ENCODE results near the gene JMJD8.

JMJD8 gene

DNA sequence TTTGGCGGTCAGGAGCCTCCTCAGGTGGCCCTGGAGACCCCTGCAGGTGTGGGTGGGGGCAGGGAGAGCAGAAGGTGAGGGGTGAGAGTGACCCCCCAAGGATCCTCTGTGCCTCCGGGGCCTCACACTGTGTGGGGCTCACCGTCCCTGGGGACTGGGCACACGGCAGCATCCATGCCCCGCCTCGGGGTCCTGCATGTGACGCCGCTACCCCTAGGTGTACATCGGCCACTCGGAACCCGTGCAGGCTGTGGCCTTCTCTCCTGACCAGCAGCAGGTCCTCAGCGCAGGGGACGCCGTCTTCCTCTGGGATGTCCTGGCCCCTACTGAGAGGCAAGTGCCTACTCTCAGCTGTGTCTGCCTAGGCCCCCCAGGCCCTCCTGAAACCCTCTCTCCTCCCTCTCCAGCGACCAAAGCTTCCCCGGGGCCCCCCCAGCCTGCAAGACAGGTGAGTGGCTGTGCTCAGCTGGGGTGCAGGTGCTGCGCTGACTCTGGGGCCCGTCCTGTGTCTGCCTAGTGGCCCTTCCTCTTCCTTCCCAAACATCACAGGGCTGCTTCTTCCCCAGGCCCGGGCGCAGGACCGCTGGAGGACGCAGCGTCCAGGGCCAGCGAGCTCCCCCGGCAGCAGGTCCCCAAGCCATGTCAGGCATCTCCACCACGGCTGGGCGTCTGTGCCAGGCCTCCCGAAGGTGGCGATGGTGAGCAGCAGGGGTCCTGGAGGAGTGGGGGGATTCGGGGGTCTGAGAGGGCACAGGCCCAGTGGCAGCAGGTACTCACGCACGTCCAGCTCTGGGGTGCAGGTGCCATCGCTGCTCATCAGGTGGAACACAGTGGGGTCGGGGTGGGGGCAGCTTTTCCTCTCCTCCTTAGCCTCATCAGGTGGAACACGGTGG, 25.2 kb downstream of the JMJD8 start:
- no peak for DNase-seq

DNA sequence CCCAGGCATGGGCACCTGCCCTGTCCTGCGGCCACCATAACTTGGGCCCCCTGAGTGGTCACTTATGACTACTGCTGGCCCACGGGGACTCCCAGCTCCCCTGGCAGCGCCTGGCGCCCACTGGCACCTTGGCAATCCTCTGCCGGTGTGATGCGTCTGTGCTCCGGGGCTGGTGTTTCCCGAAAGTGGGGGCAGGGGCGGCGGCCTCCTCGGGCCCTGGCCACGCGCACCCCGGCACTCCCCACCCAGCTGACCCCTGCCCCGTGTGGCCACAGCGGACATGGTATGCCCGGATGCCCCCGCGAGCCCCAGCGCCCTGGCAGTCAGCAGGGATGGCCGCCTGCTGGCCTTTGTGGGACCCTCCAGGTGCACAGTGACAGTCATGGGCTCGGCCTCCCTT, 26.6 kb downstream of the JMJD8 start:
- DNase-seq = no peak

DNA sequence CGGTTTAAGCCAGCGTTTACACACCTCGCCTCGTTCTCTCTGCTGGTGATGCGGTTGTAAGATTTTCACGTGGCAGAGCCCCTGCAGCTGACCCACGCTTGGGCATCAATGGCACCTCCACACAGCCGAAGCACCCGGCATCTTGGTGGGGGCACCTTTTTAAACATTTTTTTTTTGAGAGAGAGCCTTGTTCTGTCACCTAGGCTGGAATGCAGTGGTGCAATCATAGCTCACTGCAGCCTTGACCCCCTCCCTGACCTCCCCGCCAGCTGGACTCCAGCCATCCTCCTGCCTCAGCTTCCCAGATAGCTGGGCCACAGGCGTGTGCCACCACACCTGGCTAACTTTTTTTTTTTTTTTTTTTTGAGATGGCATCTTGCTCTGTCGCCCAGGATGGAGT, 30.1 kb downstream of the JMJD8 start:
- no peak for DNase-seq

DNA sequence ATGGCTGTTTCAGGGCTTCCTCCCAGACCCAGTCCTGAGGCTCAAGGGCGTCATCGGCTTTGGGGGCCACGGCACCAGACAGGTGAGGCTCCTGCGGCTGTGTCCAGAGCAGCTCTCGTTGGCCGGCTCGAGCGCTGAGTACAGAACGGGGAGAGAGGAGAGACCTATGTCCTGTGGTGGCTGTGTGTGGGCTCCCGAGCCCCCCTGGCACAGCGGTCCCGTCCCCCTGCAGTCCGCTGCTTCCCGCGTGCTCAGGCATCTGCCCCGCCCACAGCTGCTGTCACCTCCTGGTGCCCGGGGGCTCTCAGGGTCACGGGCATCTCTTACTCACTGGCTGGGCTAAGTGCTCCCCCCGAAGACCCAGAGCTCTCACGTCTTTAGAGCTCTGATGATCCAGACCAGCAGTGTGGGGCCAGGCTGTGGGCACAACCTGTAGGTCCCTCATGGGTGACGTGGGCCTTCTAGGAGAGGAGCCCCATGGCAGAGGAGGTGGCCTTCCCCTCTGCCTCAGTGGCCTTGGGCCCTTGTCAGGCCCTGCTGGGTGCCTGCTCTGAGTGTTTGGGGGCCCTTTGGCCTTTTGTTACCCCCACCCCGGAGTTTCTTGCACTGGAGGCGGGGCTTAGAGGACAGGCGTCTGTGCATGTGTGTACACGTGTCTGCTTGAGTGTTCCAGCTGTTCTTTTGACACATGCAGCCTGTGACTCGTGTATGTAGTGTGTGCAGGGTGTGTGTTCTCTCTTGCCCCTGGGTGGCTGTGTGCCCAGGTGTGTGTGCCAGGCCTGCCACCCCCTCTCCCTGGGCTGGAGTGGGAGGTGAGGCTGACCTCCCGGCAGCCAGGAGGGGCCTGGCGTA, 31.5 kb downstream of the JMJD8 start:
- no peak for DNase-seq

DNA sequence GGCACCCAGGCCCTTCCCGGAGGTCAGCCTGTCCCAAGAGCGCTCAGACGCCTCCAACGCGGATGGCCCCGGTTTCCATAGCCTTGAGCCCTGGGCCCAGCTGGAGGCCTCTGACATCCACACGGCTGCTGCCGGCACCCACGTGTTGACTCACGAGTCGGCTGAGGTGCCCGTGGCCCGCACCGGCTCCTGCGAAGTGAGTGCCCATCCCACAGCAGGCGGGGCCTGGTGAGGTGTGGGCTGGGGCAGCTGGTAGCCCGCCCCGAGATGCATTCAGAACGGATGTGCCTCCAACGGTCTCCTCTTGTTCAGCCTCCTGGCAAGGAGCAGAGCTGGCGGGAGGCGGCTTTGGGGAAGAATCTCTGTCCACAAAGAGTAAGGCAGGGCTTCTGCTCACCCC, 32.3 kb downstream of the JMJD8 start:
- DNase-seq = no peak

DNA sequence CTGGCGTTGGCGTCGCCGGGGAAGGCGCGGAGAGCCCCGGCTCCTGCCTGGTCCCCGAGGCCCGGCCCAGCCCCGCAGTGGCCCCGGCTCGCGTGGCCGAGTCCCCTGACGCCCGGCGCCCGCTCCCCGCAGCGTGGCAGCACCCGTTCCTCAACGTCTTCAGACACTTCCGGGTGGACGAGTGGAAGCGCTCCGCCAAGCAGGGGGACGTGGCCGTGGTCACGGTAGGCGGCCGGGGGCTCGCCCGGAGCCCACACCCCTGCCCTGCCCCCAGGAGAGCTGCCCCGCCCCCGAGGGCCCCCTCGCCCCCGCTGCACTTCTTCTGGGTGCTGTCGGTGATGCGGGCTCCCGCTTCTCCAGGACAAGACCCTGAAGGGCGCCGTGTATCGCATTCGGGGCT, 34.5 kb downstream of the JMJD8 start:
- DNase-seq = no peak

DNA sequence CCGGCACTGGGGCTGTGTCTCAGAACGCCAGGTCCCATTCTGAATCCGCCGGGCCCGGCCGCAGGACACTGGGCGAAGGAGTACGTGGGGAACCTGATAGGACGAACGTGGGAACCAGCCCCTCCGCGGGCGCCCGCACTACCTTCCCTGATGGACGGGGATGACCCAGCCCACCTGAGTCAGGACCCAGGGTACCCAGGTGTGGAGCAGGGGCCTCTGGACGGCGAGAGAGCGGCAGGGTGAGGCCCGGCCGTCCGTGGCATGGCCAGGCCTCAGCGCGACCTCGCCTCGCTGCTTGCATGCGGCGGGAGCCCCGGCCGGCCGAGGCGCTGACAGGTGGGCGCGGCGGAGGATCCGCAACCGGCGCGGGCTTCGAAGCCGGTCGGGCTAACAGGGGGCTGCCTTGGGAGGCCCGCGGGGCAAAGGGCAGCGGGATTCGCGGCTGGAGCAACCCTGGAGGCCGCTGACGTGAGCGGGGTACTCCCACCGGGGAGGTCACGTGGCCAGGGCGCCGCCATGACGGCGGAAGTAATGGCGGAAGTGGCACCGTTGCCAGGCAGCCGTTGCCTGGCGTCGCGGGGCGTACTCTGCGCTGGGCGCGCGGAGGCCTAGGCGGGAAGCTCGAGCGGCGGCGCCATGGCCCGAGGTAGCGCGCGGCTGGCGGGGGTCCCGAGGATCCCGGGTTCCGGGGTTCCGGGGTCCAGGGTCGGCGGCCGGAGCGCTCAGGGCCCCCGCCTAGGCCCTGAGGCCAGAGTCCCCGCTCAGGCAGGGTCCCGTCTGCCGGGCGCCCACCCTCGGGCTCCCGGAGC, 35.1 kb downstream of the JMJD8 start, which contains the start of gene WDR90:
Gene WDR90 (plus strand): TSS at position 585 of the 809 bp plus-strand sequence. CDS start 52 bp downstream, at position 637.
- DNase-seq = peak; percentile 89

DNA sequence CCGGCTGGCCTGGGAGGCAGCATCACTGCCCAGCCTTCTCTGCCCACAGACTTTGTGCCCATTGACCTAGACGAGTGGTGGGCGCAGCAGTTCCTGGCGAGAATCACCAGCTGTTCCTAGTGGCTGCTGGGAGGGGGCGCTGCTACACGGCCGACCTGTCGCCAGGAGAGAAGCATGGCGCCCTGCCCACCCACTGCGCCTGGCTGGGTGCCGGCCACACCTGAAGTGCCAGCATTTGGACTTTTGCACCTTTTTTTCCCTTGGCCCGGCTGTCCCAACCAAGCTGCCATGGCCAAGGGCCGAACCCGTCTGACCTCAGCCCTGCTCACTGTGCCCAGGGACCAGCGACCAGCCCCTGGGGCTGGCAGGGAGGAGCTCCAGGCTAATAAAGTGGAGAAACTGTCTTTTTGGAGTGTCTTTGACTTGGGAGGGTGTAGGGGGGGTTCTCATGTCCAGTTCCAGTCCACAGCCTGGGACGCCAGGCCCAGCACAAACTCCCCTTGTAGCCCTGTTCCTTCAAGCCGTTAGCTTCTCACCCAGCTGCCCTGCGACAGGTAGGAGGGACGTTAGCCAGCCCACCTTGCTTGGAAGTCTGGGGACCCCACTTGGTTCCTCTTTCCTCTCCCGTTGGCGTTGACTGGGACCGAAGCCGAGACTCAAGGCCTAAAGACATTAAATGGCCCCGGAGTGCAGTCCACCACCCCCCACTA, 35.9 kb downstream of the JMJD8 start:
- peak; percentile 60 for DNase-seq

DNA sequence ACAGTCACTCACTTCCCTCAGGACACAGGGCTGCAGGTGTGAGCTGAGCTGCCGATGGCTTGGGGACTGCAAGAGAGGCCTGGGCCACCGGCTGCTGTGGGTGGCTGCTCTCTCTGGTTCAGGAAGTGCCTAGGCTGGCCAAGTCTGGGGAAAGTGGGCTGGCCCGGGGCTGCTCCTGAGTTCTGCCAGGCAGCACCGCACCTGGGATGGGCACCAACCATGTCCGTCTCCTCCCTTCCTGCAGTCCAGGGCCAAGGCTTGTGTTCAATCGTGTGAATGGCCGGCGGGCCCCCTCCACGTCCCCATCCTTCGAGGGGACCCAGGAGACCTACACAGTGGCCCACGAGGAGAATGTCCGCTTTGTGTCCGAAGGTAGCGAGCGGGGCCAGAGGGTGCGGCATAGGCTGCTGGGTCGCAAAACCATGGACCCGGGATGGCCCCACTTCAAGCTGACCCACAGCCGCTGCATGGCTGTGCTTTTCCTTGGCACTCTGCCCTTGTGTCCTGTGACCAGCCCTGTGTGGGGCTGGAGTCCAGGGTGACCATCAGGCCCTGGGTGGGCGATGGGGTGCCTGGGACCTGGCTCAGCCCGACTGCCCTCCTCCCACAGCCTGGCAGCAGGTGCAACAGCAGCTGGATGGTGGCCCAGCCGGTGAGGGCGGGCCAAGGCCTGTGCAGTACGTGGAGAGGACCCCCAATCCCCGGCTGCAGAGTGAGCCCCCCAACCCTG, 36.8 kb downstream of the JMJD8 start:
- DNase-seq = peak; percentile 22

DNA sequence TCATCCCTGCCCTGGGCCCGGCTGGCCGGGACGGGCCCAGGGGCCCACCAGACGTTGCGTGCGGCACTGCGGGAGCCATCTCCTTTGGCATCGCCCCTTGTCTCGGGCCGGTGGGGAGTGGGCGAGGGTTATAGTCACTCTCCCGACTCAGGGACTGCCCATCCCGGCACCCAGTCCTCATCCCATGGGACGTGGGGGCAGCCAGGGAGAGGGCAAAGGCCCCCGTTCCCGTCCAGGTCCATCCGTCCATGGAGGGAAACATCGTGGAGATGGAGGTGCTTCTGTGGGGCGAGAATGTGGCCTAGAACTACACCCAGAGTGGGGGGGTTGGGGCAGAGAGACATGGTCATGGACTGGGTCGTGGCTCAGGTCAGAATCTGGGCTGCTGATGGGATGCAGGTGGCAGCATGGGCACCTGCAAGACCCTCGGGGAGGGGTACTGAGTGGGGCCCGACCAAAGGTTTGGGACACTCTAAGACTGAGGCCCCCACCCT, 37.4 kb downstream of the JMJD8 start:
- no peak for DNase-seq

DNA sequence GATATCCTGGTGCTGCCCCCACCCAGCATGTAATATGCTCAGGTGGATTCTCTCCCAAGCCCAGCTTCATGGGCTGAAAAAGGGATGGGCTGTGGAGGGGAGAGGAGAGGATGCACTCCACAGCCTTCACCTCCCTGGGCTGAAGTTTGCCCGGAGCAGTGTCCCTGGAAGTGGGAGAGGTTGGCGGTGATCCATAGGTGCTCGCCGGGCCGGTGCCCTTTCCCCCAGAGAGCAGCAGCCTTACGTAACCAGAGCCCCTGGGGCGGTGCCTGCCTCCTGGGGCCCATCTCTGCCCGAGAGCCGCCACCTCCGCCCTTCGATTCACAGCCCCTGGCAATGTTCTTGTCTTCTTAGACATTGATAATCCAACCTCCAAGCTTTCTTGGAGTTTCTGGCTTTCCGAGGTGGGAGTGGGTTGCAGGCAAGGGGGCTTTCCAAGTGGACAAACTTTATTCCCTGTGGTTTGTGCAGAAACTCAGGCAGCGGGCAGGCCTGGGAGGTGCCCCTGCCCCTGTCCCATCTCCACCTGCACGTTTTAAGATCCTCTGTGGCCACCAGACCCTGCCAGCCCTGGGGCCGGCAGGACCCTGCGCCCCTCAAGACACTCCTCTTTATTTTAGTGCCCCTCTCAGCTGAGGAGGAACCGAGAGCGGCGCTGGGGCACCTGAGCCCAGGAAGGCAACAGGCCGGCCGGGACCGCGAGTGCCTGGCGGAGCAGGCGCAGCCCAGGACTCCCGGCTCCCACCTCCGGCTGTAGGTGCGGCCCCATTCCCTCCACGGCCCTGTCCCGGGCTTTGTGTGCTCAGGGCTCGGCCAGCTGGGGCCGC, 38.1 kb downstream of the JMJD8 start:
- no peak for DNase-seq

DNA sequence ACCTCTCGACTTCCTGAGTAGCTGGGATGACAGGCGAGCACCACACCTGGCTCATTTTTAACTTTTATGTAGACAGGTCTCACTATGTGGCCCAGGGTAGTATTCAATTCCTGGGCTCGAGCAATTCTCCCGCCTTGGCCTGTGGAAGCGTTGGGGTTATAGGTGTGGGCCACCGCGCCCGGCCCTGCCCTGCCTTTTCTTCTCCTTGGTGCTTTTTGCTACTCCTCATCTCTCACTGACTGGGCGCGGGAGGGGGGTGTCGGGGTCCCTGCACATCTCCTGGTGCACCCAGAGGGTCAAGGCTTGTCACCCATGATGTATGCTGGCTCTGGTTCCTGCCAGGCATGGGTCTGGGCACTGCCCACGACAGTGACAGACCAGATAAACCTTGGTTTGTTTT, 39.6 kb downstream of the JMJD8 start:
- DNase-seq = no peak

DNA sequence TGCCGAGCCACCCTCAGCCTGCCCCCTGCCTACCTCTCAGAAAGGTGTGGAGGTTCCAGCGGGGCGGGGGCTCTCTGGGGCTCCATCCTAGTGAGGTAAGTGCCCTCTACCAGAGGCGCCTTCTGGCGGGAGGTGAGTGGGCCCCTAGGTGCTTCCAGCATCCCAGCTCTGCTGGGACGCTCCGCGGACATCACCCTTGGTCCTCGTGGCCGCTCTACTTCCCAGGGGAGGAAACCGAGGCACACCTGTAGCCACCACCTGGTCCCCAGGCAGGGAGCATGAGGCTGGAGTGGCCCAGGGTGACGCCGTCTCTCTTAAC, 41.1 kb downstream of the JMJD8 start:
- no peak for DNase-seq

DNA sequence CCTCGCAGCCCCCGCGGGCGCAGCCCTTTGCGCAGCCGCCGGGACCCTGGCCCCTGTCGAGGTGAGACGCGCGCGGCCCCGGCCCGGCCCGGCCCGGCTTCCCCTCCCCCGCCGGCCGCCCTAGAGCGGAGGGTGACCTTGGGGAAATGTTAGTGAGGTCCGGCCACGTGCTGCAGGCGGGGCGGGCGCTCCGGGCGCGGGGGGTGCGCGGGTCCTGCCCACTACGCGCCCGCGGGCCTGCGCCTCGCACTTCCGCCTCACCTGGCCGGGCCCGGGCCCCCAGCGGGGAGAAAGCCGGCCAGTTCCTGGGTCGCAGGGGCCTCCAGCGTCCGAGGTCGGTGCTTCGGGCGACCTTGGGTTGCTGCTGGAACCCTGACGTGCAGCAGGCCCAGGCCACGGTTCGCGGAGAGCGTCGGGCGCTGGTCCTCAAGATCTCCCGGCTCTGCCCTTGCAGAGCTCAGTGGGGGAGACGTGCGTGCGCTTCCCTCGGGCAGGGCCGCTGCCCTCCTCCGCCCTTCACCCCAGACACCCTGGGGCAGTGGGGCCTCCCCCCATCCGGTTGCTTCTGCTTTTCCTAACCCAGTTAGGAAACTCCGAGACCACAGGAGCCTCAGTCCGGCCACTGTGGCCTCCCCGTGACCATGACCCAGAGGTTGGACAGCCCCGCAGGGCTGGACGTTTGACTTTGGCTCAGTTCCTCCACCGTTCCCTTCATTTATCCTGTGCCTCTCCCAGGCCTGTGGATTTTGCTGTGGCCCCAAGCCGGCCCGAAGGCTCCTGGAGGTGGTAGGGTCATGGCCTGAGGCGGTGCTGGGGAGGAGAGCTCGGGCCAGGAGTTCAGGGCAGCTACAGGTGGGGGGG, 41.7 kb downstream of the JMJD8 start:
- peak; percentile 20 for DNase-seq

DNA sequence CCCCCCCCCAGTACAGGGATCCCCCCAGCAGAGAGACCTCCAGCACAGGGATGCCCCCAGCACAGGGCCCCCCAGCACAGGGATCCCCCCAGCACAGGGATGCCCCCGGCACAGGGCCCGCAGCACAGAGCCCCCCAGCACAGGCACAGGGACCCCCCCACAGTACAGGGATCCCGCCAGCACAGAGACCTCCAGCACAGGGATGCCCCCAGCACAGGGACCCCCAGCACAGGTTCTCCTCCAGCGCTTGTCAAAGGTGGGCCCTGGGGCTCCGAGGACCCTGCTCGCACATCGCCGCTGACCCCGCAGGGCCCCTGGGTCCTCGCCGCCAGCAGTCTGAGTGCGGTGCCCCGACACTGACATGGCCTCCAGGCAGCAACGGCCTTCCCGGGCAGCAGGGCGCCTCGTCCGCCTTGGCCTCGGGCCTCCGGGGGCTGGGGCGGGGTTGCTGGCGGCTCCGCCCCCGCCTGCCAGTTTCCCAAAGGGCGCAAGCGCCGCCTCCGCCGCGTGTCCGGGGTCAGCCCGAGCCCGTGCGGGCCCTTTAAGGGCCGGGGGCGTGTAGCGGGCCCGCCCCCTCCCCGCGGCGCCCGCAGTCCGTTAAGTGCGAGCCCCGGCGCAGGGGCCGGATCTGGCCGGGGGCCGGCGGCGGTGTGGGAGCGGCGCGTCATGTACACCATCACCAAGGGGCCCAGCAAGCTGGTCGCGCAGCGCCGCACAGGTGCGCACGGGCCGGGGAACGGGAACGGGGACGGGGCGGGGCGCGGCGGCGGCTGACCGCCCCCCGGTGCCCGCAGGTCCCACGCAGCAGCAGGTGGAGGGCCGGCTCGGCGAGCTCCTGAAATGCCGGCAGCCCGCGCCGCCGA, 42.6 kb downstream of the JMJD8 start, which contains the start of gene MCRIP2:
Gene MCRIP2 (plus strand): TSS at position 503 of the 863 bp plus-strand sequence. CDS start 164 bp downstream, at position 667.
- peak; percentile 66 for DNase-seq

DNA sequence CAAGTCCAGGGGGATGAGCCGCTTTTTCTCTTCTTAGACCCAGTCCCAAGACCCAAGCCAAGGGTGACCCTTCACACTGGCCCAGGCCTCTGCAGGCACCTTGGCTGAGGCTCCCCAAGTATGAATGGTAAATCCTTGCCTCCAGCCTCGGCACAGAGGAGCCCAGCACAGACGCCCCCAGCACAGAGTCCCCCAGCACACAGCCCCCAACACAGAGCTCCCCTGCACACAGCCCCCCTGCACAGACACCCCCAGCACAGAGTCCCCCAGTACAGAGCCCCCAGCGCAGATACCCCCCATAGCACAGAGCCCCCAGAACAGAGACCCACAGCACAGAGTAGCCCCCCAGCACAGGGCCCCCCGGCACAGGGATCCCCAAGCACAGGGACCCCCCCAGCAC, 43.5 kb downstream of the JMJD8 start:
- DNase-seq = no peak

DNA sequence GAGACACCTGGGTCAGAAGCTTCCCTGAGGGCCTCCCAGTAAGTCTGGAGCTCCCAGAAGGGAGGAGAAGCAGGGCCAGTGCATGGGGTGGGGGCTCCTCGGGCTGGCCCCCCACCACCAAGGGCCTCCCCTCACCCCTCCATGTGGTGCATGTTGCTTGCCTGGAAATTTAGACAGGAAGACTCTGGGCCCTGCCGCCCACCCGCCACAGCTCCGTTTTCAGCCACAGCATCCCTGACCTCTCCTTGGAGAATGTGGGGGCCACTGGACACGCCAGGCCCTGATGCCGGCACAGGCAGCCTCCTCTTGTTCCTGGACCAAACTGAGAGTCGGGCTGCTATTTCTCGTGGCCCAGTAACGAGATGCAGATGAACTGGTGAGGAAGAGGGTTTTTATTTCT, 45.3 kb downstream of the JMJD8 start:
- DNase-seq = no peak

DNA sequence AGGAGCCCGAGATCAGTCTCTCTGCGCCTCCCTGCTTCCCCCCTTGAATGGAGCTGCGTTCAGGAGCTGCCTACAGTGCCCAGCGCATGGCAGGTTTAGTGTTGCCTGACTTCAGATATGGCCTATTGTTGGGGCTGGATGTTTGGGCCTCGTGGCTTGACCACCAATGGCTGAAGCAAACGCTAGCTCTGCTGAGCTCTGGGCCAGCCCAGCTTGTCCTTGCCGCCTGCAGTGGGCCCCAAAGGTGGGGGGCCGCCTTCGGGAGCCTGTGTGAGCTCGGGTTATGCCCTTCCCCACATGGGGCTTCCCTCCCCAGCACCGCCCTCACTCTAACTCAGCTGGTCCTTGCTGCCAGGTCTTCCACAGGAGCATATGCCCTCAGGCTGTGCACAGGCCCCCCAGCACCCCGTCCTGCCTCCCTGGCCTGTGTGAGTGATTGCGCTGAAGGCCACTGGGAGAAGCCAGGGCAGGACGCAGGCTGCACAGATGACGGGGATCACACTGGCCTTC, 46.0 kb downstream of the JMJD8 start:
- no peak for DNase-seq
